H1 (cell line): Measurements from ENCODE around the gene EPS8L1. TPM values are rescaled to one million over a fixed set of nuclear protein-coding genes. Genes with fewer than 3 reads are reported as not detected.

ENCODE experiments used
- CBX8 ChIP-seq: fragments of 300-800, 300-1000 bp; sonication (generic); IDR thresholded peaks from 2 replicates; pipeline ENCODE4 v1.7.1; 2016; ENCODE audit warnings: low read depth, low read length, borderline replicate concordance
- EZH2 ChIP-seq: fragments of 200-600 bp; sonication (generic); IDR thresholded peaks from 2 replicates; pipeline ENCODE4 v1.7.1; 2012; ENCODE audit warnings: low read depth, mild to moderate bottlenecking, moderate library complexity, low read length, inconsistent platforms; ENCODE audit not compliant: severe bottlenecking
- FOSL1 ChIP-seq: IDR thresholded peaks from 2 replicates; pipeline ENCODE4 v1.6.1; 2011; ENCODE audit warnings: mild to moderate bottlenecking, low read depth, low read length, moderate library complexity; ENCODE audit not compliant: insufficient read depth
- PHF8 ChIP-seq: fragments of 200-600 bp; sonication (generic); conservative IDR thresholded peaks from 2 replicates; pipeline ENCODE4 v1.7.1; 2012; ENCODE audit warnings: low read depth, mild to moderate bottlenecking, inconsistent platforms, low read length, moderate library complexity
- RAD21 ChIP-seq, 2 experiments: IDR thresholded peaks in 1 of 2; conservative IDR thresholded peaks in 1 of 2; 2 replicates each; pipeline ENCODE4 v1.6.1; 2011; ENCODE audit warnings: low read depth in 2 of 2, low read length in 2 of 2, improper control_type of control experiment in 1 of 2, inconsistent platforms in 1 of 2, mild to moderate bottlenecking in 1 of 2, moderate library complexity in 1 of 2
- TAF7 ChIP-seq: optimal IDR thresholded peaks from 2 replicates; pipeline ENCODE3; 2011; ENCODE audit warnings: low read depth, mild to moderate bottlenecking, inconsistent platforms, low read length, moderate library complexity, borderline replicate concordance
- polyA plus RNA-seq, 7 experiments: library from polyadenylated mRNA; depleted of rRNA in 3 of 7; stranded (reverse) in 5 of 7; unstranded in 2 of 7; fragments of >200 nt in 5 of 7; fragments of 200-250 nt in 2 of 7; gene quantifications; 1 replicate in 5 of 7; 2 replicates in 1 of 7; 4 replicates in 1 of 7; pipeline versions ENCODE4 v1.2.1 to v1.2.3, GENCODE V29; 2011 to 2013; ENCODE audit warnings: missing spikeins in 2 of 7, mixed read lengths in 2 of 7
- total RNA-seq: library from RNA; stranded (reverse); fragmentation: NEBNext Ultra II Directional; extraction: Animal tissue kit (Norgen Biotek cat#: 25700); gene quantifications from 2 replicates; pipeline ENCODE4 v1.2.1, GENCODE V29; 2021

EPS8L1 gene
- total and polyA plus RNA-seq, 2 of the 8 experiments (the other 6 are each of a cell fraction or from before 2014, with no cell fraction given) = 19.8 to 30.2 TPM

GRCh38 chr19:55103190-55103589, 27.5 kb downstream of the EPS8L1 start (continued):
- no peak for TF ChIP-seq CBX8
- no peak for TF ChIP-seq EZH2
- TF ChIP-seq FOSL1 = no peak
- TF ChIP-seq TAF7 = no peak
- no peak for TF ChIP-seq RAD21 (IDR thresholded peaks at IDR 0.05 in 1 of 2, conservative IDR thresholded peaks at IDR 0.05 in 1 of 2; ENCODE audit: low read depth in 2 of 2, low read length in 2 of 2)
- TF ChIP-seq PHF8 = no peak
- TF ChIP-seq, all 59 proteins: peak for 0
